ENCODE measurements around the gene APOC1. TPM values are rescaled to one million over a fixed set of nuclear protein-coding genes. Genes with fewer than 3 reads are reported as not detected.
"Not testable (repeated sequence)": the region's sequence is repeated elsewhere in the genome, so short reads cannot be mapped to it uniquely, and the experiment has no call there.

APOC1 gene
- total RNA-seq, 1 donor from 2014 or later = 1.2 TPM

GRCh38 chr19:44878120-44878865 is 36.1 kb upstream of the APOC1 start:
- H3K9me3 Mint-ChIP-seq = no peaks in the 10 kb centered on the region
- H3K27ac Mint-ChIP-seq = no peak overlapping the region
- H3K27me3 Mint-ChIP-seq = peaks cover 8% of the 10 kb centered on the region
- POLR2A ChIA-PET = no interaction called here
- no peak overlapping the region for H3K4me3 Mint-ChIP-seq
- CTCF ChIA-PET = no interaction called here
- TF ChIP-seq, protein P1, sequence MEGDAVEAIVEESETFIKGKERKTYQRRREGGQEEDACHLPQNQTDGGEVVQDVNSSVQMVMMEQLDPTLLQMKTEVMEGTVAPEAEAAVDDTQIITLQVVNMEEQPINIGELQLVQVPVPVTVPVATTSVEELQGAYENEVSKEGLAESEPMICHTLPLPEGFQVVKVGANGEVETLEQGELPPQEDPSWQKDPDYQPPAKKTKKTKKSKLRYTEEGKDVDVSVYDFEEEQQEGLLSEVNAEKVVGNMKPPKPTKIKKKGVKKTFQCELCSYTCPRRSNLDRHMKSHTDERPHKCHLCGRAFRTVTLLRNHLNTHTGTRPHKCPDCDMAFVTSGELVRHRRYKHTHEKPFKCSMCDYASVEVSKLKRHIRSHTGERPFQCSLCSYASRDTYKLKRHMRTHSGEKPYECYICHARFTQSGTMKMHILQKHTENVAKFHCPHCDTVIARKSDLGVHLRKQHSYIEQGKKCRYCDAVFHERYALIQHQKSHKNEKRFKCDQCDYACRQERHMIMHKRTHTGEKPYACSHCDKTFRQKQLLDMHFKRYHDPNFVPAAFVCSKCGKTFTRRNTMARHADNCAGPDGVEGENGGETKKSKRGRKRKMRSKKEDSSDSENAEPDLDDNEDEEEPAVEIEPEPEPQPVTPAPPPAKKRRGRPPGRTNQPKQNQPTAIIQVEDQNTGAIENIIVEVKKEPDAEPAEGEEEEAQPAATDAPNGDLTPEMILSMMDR (IDR thresholded peaks at IDR 0.05) = no peak
- ATAC-seq (ENCODE audit: low read depth) (no peak), DNase-seq (no peak)
- H3K4me1 Mint-ChIP-seq = no peaks in the 10 kb centered on the region
- H3K36me3 Mint-ChIP-seq (ENCODE audit: low read depth) = no peaks in the 10 kb centered on the region
- intact Hi-C loops (cut with micrococcal nuclease) = no loop called here

DNA sequence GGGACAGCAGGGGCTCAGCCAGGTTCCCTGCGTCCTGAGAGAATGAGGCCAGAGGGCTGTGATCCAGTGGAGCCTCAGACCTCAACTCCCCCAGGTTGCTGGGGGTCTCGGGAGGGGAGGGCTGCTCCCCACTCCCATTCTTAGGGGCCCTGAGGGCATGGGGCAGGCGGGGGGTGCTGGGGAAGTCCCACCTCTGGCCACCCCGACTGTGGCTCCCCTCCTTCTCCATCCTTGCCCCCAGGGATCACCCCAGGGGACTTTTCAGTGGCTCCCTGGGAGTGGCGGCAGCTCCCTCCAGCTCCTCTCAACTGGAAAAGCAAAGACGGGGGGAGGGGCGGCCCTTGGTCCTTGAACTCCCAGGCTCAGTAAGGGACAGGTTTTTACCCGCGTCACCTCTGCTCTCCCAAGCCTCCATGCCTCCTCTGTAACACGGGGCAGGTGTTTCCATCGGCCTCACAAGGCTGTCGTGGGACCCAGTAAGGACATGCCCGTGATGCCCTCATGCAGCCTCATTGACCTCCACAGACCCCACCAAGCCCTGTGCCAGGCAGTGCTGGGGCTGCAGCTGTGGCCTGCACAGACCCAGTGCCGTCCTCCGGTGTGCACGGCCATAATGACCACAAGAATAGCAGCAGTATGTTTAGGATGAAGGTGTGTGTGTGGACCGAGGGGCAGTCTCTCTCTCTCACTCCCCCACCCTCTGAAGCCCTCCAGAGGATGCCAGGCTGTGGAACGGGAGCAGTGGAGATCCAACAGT is 34.9 kb upstream of the APOC1 start:
- H3K27me3 Mint-ChIP-seq = peaks cover 9% of the 10 kb centered on the region
- H3K4me3 Mint-ChIP-seq = no peak overlapping the region
- TF ChIP-seq, protein P1 (IDR thresholded peaks at IDR 0.05) = no peak
- H3K9me3 Mint-ChIP-seq = no peaks in the 10 kb centered on the region
- no peaks in the 10 kb centered on the region for H3K4me1 Mint-ChIP-seq
- ATAC-seq (ENCODE audit: low read depth) = no peak
- ChIA-PET CTCF (no interaction called here), POLR2A (interaction anchor here (0.6 kb wide), 1 partner anchor 138 kb away, joined by 4 read pairs; no protein-coding TSS in a partner anchor)
- no peak for DNase-seq
- intact Hi-C loops (cut with micrococcal nuclease) = no loop called here
- no peaks in the 10 kb centered on the region for H3K36me3 Mint-ChIP-seq (ENCODE audit: low read depth)
- H3K27ac Mint-ChIP-seq = no peak overlapping the region

DNA sequence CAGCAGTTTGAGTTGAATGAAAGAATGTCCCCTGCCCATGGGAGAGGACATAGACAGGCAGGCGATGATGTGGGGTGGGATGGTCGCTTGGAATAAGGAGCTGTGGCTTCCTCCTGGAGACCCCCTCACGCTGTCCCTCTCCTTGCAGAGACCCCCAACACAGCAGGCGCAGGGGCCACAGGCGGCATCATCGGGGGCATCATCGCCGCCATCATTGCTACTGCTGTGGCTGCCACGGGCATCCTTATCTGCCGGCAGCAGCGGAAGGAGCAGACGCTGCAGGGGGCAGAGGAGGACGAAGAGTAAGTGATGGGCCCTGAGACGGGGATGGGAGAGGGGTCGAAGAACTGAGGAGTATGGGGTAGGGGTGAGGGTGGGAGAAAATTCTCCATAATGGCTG is 32.3 kb upstream of the APOC1 start:
- TF ChIP-seq, protein P1 (IDR thresholded peaks at IDR 0.05) = no peak
- CTCF ChIA-PET = no interaction called here
- intact Hi-C loops (cut with micrococcal nuclease) = no loop called here

DNA sequence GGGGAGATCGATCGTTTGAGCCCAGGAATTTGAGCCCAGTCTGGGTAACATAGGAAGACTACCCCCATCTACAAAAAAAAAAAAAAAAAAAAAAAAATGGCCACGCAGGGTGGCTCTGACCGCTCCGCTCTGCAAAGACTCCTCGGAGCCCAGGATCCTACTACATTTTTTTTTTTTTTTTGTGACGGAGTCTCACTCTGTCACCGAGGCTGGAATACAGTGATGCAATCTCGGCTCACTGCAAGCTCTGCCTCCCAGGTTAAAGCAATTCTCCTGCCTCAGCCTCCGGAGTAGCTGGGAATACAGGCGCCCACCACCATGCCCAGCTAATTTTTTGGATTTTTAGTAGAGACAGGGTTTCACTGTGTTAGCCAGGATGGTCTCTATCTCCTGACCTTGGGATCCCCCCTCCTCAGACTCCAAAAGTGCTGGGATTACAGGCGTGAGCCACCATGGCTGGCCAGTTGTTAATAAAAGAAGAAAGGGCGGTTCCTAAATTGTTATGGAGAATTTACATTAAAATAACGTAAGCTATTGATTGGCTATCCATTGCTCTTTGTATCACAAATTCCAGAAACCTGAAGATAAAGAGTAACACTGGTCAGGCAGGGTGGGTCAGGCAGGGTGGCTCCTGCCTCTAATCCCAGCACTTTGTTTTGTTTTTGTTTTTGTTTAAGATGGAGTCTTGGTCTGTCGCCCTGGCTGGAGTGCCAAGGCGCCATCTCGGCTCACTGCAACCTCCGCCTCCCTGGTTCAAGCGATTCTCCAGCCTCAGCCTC is 31.6 kb upstream of the APOC1 start:
- H3K36me3 Mint-ChIP-seq (ENCODE audit: low read depth); H3K27me3 Mint-ChIP-seq; H3K4me1 Mint-ChIP-seq; H3K27ac Mint-ChIP-seq; ATAC-seq (ENCODE audit: low read depth); H3K9me3 Mint-ChIP-seq; intact Hi-C loops (cut with micrococcal nuclease); CTCF ChIA-PET; DNase-seq; POLR2A ChIA-PET; H3K4me3 Mint-ChIP-seq: not testable (repeated sequence)

More for the DNA sequence above, 32.3 kb upstream of the APOC1 start:
- no peaks in the 10 kb centered on the region for H3K9me3 Mint-ChIP-seq
- H3K27ac Mint-ChIP-seq = no peak overlapping the region
- DNase-seq (no peak), ATAC-seq (ENCODE audit: low read depth) (no peak)
- H3K4me3 Mint-ChIP-seq = no peak overlapping the region
- no peaks in the 10 kb centered on the region for H3K36me3 Mint-ChIP-seq (ENCODE audit: low read depth)
- POLR2A ChIA-PET = no interaction called here
- H3K27me3 Mint-ChIP-seq = peaks cover 11% of the 10 kb centered on the region
- no peaks in the 10 kb centered on the region for H3K4me1 Mint-ChIP-seq

DNA sequence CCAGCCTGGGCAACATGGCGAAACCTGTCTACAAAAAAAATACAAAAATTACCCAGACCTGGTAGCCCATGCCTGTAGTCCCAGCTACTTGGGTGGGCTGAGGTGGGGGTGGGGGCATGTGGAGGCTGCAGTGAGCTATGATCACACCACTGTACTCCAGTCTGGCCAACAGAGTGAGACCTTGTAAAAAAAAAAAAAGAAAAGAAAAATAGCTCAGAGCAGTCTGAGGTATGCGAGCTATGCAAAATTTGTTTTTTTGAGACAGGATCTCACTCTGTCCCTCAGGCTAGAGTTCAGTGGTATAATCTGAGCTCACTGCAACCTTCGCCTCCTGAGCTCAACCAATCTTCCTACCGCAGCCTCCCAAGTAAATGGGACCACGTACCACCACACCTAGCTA is 30.5 kb upstream of the APOC1 start:
- ChIA-PET POLR2A (no interaction called here), CTCF (no interaction called here)
- H3K4me1 Mint-ChIP-seq = peaks cover 1% of the 10 kb centered on the region
- intact Hi-C loops (cut with micrococcal nuclease) = no loop called here
- no peaks in the 10 kb centered on the region for H3K36me3 Mint-ChIP-seq (ENCODE audit: low read depth)
- H3K27ac Mint-ChIP-seq = no peak overlapping the region
- peaks cover 9% of the 10 kb centered on the region for H3K27me3 Mint-ChIP-seq
- H3K4me3 Mint-ChIP-seq = no peak overlapping the region
- DNase-seq = no peak
- no peaks in the 10 kb centered on the region for H3K9me3 Mint-ChIP-seq
- TF ChIP-seq, protein P1 (IDR thresholded peaks at IDR 0.05) = no peak
- ATAC-seq (ENCODE audit: low read depth) = no peak
